K562 (cell line): ENCODE data around the gene EVA1B. TPM values are rescaled to one million over a fixed set of nuclear protein-coding genes. Genes with fewer than 3 reads are reported as not detected.

Experiments used
- ASH1L ChIP-seq: fragments of 450-650 bp; IDR thresholded peaks from 2 replicates; pipeline ENCODE4 v1.6.1; 2018; ENCODE audit warnings: borderline replicate concordance, mild to moderate bottlenecking, low read depth; ENCODE audit not compliant: partially characterized antibody
- CAMTA2 ChIP-seq: fragments of 250-450 bp; sonication (Bioruptor Pico); conservative IDR thresholded peaks from 2 replicates; pipeline ENCODE4 v1.5.1; 2022
- CCNT2 ChIP-seq: IDR thresholded peaks from 2 replicates; pipeline ENCODE4 v1.6.1; 2011; ENCODE audit warnings: borderline replicate concordance, low read depth, mild to moderate bottlenecking, moderate library complexity, mixed read lengths, low read length; ENCODE audit not compliant: insufficient read length; ENCODE audit errors: extremely low read depth
- CREBBP ChIP-seq: IDR thresholded peaks from one replicate; pipeline ENCODE4 v1.6.1; 2012; ENCODE audit warnings: low read depth, mild to moderate bottlenecking, control low read depth, inconsistent platforms, low read length
- ERF ChIP-seq: fragments of 450-650 bp; formaldehyde crosslinking; IDR thresholded peaks from 2 replicates; pipeline ENCODE4 v1.4.0; 2020; ENCODE audit warnings: mild to moderate bottlenecking, mixed read lengths
- KDM5B ChIP-seq: fragments of 200-600 bp; sonication (generic); IDR thresholded peaks from 2 replicates; pipeline ENCODE4 v1.6.1; 2012; ENCODE audit warnings: low read depth, mild to moderate bottlenecking, moderate library complexity, low read length, control low read depth, inconsistent platforms; ENCODE audit not compliant: insufficient replicate concordance
- SIX5 ChIP-seq, 2 experiments: IDR thresholded peaks; 2 replicates each; pipeline ENCODE4 v1.6.1; 2011; ENCODE audit warnings: low read length in 2 of 2, borderline replicate concordance in 1 of 2, low read depth in 1 of 2, mild to moderate bottlenecking in 1 of 2, moderate library complexity in 1 of 2; ENCODE audit not compliant: insufficient read depth in 1 of 2
- SMARCA5 ChIP-seq: fragments of 450-650 bp; IDR thresholded peaks from 2 replicates; pipeline ENCODE4 v1.6.1; 2016
- TAF1 ChIP-seq: IDR thresholded peaks from 2 replicates; pipeline ENCODE4 v1.6.1; 2011; ENCODE audit warnings: mild to moderate bottlenecking, low read length, moderate library complexity; ENCODE audit not compliant: insufficient read depth, control insufficient read depth, severe bottlenecking; ENCODE audit errors: extremely low read depth
- ZNF707 ChIP-seq: fragments of 250-450 bp; sonication (Bioruptor Pico); conservative IDR thresholded peaks from 2 replicates; pipeline ENCODE4 v1.8.0; 2022; ENCODE audit warnings: inconsistent platforms, mild to moderate bottlenecking, moderate library complexity
- polyA plus RNA-seq, 8 experiments: library from polyadenylated mRNA; depleted of rRNA in 4 of 8; stranded (reverse) in 5 of 8; unstranded in 3 of 8; fragments of >200 nt; fragmentation: Nextera tagmentation in 2 of 8; fragmentation: Illumina TruSeq in 1 of 8; extraction: Ambion mirVana in 2 of 8; extraction: Trizol in 1 of 8; gene quantifications; 2 replicates each; pipeline versions ENCODE4 v1.2.1 to v1.2.3, GENCODE V29; 2011 to 2014; ENCODE audit warnings: inconsistent platforms in 1 of 8, missing spikeins in 1 of 8
- total RNA-seq, 7 experiments: library from RNA; depleted of rRNA in 6 of 7; stranded (reverse); fragments of >200 nt in 6 of 7; fragmentation: Illumina TruSeq in 2 of 7; extraction: Trizol in 2 of 7; gene quantifications; 2 replicates each; pipeline versions ENCODE4 v1.2.1 to v1.2.3, GENCODE V29; 2011 to 2021; ENCODE audit warnings: low replicate concordance in 1 of 7
- TF ChIP-seq, protein P1 (sequence below): fragments of 250-450 bp; sonication (Bioruptor Pico); IDR thresholded peaks from 2 replicates; pipeline ENCODE4 v1.4.0; 2020
- TF ChIP-seq, protein P2 (sequence below): fragments of 450-650 bp; formaldehyde crosslinking; IDR thresholded peaks from 2 replicates; pipeline ENCODE4 v1.4.0; 2022; ENCODE audit warnings: mild to moderate bottlenecking, moderate library complexity
- TF ChIP-seq, protein P3 (sequence below), 2 experiments: fragments of 450-650 bp; IDR thresholded peaks; 2 replicates each; pipeline ENCODE4 v1.6.1; 2018; ENCODE audit warnings: mild to moderate bottlenecking in 2 of 2, low read depth in 1 of 2; ENCODE audit not compliant: partially characterized antibody in 2 of 2
- TF ChIP-seq, protein P4 (sequence below): fragments of 450-650 bp; IDR thresholded peaks from 2 replicates; pipeline ENCODE4 v1.7.0; 2016; ENCODE audit warnings: borderline replicate concordance

The EVA1B gene
- total and polyA plus RNA-seq, 9 of the 15 experiments (the other 6 are each of a cell fraction or from before 2014, with no cell fraction given) = 0.08 to 65.7 (median 2.4) TPM

DNA sequence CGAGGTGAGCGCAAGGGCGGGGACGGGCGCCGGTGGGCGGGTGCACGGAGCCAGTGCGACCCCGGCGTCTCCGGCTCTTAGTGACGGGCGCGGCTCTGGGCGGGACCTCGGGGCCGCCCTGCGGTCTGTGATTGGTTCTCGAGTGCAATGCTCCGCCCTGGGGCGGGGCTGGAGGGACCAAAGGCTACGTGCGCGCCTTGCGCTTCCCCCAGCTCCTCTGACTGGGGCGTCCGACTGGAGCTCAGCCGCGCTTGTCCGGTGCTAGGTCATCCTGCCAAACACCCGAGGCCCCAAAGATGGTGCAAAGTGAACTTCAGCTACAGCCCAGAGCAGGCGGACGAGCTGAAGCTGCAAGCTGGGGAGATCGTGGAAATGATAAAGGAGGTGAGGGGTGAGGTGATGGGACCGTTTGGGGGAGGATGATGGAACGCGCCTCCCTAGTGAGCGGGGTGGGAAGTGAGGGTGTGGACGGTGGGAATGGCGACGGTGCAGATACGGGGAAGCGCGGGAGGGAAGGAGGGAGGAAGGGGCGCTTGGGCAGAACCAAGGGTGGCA, 16.5 kb downstream of the EVA1B start (continued):
- TF ChIP-seq, protein P1, sequence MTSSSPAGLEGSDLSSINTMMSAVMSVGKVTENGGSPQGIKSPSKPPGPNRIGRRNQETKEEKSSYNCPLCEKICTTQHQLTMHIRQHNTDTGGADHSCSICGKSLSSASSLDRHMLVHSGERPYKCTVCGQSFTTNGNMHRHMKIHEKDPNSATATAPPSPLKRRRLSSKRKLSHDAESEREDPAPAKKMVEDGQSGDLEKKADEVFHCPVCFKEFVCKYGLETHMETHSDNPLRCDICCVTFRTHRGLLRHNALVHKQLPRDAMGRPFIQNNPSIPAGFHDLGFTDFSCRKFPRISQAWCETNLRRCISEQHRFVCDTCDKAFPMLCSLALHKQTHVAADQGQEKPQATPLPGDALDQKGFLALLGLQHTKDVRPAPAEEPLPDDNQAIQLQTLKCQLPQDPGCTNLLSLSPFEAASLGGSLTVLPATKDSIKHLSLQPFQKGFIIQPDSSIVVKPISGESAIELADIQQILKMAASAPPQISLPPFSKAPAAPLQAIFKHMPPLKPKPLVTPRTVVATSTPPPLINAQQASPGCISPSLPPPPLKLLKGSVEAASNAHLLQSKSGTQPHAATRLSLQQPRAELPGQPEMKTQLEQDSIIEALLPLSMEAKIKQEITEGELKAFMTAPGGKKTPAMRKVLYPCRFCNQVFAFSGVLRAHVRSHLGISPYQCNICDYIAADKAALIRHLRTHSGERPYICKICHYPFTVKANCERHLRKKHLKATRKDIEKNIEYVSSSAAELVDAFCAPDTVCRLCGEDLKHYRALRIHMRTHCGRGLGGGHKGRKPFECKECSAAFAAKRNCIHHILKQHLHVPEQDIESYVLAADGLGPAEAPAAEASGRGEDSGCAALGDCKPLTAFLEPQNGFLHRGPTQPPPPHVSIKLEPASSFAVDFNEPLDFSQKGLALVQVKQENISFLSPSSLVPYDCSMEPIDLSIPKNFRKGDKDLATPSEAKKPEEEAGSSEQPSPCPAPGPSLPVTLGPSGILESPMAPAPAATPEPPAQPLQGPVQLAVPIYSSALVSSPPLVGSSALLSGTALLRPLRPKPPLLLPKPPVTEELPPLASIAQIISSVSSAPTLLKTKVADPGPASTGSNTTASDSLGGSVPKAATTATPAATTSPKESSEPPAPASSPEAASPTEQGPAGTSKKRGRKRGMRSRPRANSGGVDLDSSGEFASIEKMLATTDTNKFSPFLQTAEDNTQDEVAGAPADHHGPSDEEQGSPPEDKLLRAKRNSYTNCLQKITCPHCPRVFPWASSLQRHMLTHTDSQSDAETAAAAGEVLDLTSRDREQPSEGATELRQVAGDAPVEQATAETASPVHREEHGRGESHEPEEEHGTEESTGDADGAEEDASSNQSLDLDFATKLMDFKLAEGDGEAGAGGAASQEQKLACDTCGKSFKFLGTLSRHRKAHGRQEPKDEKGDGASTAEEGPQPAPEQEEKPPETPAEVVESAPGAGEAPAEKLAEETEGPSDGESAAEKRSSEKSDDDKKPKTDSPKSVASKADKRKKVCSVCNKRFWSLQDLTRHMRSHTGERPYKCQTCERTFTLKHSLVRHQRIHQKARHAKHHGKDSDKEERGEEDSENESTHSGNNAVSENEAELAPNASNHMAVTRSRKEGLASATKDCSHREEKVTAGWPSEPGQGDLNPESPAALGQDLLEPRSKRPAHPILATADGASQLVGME (CRISPR knock-in tag) = 0 out of 2 replicates have a peak, but pooled peaks have one; percentile 50
- TF ChIP-seq SMARCA5 (peak; percentile 70), CAMTA2 (CRISPR knock-in tag) (no peak), ZNF707 (CRISPR knock-in tag) (no peak), TAF1 (no peak), CREBBP (no peak), ERF (no peak), ASH1L (peak; percentile 43), CCNT2 (no peak), SIX5 (IDR thresholded peaks at IDR 0.05; ENCODE audit: borderline replicate concordance in 1 of 2, insufficient read depth in 1 of 2, low read depth in 1 of 2, low read length in 2 of 2) (no peak), KDM5B (peak; percentile 100)
- TF ChIP-seq, protein P2, sequence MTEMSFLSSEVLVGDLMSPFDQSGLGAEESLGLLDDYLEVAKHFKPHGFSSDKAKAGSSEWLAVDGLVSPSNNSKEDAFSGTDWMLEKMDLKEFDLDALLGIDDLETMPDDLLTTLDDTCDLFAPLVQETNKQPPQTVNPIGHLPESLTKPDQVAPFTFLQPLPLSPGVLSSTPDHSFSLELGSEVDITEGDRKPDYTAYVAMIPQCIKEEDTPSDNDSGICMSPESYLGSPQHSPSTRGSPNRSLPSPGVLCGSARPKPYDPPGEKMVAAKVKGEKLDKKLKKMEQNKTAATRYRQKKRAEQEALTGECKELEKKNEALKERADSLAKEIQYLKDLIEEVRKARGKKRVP = no peak
- TF ChIP-seq, protein P3, sequence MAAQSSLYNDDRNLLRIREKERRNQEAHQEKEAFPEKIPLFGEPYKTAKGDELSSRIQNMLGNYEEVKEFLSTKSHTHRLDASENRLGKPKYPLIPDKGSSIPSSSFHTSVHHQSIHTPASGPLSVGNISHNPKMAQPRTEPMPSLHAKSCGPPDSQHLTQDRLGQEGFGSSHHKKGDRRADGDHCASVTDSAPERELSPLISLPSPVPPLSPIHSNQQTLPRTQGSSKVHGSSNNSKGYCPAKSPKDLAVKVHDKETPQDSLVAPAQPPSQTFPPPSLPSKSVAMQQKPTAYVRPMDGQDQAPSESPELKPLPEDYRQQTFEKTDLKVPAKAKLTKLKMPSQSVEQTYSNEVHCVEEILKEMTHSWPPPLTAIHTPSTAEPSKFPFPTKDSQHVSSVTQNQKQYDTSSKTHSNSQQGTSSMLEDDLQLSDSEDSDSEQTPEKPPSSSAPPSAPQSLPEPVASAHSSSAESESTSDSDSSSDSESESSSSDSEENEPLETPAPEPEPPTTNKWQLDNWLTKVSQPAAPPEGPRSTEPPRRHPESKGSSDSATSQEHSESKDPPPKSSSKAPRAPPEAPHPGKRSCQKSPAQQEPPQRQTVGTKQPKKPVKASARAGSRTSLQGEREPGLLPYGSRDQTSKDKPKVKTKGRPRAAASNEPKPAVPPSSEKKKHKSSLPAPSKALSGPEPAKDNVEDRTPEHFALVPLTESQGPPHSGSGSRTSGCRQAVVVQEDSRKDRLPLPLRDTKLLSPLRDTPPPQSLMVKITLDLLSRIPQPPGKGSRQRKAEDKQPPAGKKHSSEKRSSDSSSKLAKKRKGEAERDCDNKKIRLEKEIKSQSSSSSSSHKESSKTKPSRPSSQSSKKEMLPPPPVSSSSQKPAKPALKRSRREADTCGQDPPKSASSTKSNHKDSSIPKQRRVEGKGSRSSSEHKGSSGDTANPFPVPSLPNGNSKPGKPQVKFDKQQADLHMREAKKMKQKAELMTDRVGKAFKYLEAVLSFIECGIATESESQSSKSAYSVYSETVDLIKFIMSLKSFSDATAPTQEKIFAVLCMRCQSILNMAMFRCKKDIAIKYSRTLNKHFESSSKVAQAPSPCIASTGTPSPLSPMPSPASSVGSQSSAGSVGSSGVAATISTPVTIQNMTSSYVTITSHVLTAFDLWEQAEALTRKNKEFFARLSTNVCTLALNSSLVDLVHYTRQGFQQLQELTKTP (IDR thresholded peaks at IDR 0.05; ENCODE audit: low read depth in 1 of 2, partially characterized antibody in 2 of 2) = no peak
- TF ChIP-seq, protein P4, sequence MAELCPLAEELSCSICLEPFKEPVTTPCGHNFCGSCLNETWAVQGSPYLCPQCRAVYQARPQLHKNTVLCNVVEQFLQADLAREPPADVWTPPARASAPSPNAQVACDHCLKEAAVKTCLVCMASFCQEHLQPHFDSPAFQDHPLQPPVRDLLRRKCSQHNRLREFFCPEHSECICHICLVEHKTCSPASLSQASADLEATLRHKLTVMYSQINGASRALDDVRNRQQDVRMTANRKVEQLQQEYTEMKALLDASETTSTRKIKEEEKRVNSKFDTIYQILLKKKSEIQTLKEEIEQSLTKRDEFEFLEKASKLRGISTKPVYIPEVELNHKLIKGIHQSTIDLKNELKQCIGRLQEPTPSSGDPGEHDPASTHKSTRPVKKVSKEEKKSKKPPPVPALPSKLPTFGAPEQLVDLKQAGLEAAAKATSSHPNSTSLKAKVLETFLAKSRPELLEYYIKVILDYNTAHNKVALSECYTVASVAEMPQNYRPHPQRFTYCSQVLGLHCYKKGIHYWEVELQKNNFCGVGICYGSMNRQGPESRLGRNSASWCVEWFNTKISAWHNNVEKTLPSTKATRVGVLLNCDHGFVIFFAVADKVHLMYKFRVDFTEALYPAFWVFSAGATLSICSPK = 0 out of 2 replicates have a peak, but pooled peaks have one; percentile 32
